ENCODE measurements around the gene KEL. TPM values are rescaled to one million over a fixed set of nuclear protein-coding genes. Genes with fewer than 3 reads are reported as not detected.
A peak's percentile ranks its signal among the peaks of the same experiment; 100 is the strongest.

Gene KEL
- total RNA-seq, 1 experiment from 2014 or later, result 0.91 TPM

- no peaks in the 10 kb centered on the region for H3K9me2 ChIP-seq (ENCODE audit: insufficient read depth)
Observed at GRCh38 chr7:142960955-142961512, 1.1 kb downstream of the KEL start.

More at GRCh38 chr7:142960955-142961512, 1.1 kb downstream of the KEL start:
- H3K4me2 ChIP-seq (ENCODE audit: low read length), result no peak overlapping the region
- ChIA-PET RAD21 (ENCODE audit: low non-redundant PET in 1 of 2, low total read pairs in 2 of 2, uncharacterized antibody in 2 of 2, unreplicated experiment in 2 of 2) (interaction anchor here (0.8 to 1.1 kb wide), 4 partner anchors 51 to 88 kb away, joined by 3 to 5 read pairs (median 5); no protein-coding TSS in a partner anchor), CTCF (interaction anchor here (0.6 to 2.8 kb wide), 15 partner anchors 9 to 254 kb away, joined by 3 to 39 read pairs (median 5); no protein-coding TSS in a partner anchor), POLR2A (interaction anchor here (0.6 to 1.0 kb wide), 2 partner anchors 9 to 329 kb away, joined by 3 read pairs; no protein-coding TSS in a partner anchor)
- H3K4me1 ChIP-seq (ENCODE audit: control insufficient read depth in 1 of 2, insufficient read depth in 2 of 2, low read length in 2 of 2), result peaks cover 15% of the 10 kb centered on the region in 2 experiments
- no peak overlapping the region for H3K27ac ChIP-seq (ENCODE audit: low read depth, low read length)
- no TSS peak for BruUV-seq (replicated peaks)
- 0 out of 2 replicates have a peak, but pooled peaks have one; percentile 43 for ATAC-seq
- H3K4me3 ChIP-seq (replicated peaks in 1 of 2; ENCODE audit: low read depth in 1 of 2, low read length in 2 of 2), result no peak overlapping the region
- H2AFZ ChIP-seq (ENCODE audit: low read depth, low read length, poor library complexity, severe bottlenecking), result no peak overlapping the region
- intact Hi-C loops (cut with micrococcal nuclease), result loop anchor here (2.0 kb wide), 1 partner anchor 80 kb away; no protein-coding TSS in a partner anchor
- H4K20me1 ChIP-seq (ENCODE audit: insufficient read depth), result no peaks in the 10 kb centered on the region
- H3K36me3 ChIP-seq (ENCODE audit: control insufficient read depth in 1 of 2, insufficient read depth in 2 of 2, low read length in 2 of 2), result no peaks in the 10 kb centered on the region
- H3K27me3 ChIP-seq (ENCODE audit: insufficient read depth, low read length), result 0 out of 2 replicates have a peak, but pooled peaks cover 4% of the 10 kb centered on the region
- DNase-seq (ENCODE audit: low read depth, low spot score), result peak; percentile 6
- TF ChIP-seq ZFX (IDR thresholded peaks at IDR 0.05), result no peak
- TF ChIP-seq YY1 (IDR thresholded peaks at IDR 0.05; ENCODE audit: extremely low read depth, insufficient replicate concordance, low read depth, low read length), result no peak
- TF ChIP-seq EZH2 (IDR thresholded peaks at IDR 0.05), result no peak
- no peak for TF ChIP-seq ZBTB33 (IDR thresholded peaks at IDR 0.05; ENCODE audit: extremely low read depth, insufficient replicate concordance, low read length)
- TF ChIP-seq ATF3 (IDR thresholded peaks at IDR 0.05), result no peak
- TF ChIP-seq RAD21 (IDR thresholded peaks at IDR 0.05; ENCODE audit: low read depth), result peak; percentile 66
- TF ChIP-seq EZH2phosphoT487 (IDR thresholded peaks at IDR 0.05; ENCODE audit: borderline replicate concordance), result no peak
- TF ChIP-seq CEBPB (IDR thresholded peaks at IDR 0.05; ENCODE audit: low read depth), result no peak
- TF ChIP-seq FOSL1 (IDR thresholded peaks at IDR 0.05; ENCODE audit: low read depth), result no peak
- TF ChIP-seq, protein P1, sequence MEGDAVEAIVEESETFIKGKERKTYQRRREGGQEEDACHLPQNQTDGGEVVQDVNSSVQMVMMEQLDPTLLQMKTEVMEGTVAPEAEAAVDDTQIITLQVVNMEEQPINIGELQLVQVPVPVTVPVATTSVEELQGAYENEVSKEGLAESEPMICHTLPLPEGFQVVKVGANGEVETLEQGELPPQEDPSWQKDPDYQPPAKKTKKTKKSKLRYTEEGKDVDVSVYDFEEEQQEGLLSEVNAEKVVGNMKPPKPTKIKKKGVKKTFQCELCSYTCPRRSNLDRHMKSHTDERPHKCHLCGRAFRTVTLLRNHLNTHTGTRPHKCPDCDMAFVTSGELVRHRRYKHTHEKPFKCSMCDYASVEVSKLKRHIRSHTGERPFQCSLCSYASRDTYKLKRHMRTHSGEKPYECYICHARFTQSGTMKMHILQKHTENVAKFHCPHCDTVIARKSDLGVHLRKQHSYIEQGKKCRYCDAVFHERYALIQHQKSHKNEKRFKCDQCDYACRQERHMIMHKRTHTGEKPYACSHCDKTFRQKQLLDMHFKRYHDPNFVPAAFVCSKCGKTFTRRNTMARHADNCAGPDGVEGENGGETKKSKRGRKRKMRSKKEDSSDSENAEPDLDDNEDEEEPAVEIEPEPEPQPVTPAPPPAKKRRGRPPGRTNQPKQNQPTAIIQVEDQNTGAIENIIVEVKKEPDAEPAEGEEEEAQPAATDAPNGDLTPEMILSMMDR (IDR thresholded peaks at IDR 0.05 in 2 of 3, conservative IDR thresholded peaks at IDR 0.05 in 1 of 3; ENCODE audit: borderline replicate concordance in 1 of 3, insufficient read depth in 1 of 3, low read depth in 2 of 3, low read length in 2 of 3), result peak; percentile 46 to 55 (median 50); a peak in 5 of 6 replicates
- H3K9me3 ChIP-seq (ENCODE audit: control insufficient read depth in 1 of 2, insufficient read depth in 1 of 2, low read depth in 1 of 2, low read length in 2 of 2), result no peaks in the 10 kb centered on the region
- H3K79me2 ChIP-seq (ENCODE audit: insufficient read depth, low read length), result no peaks in the 10 kb centered on the region
- no peak overlapping the region for H3K9ac ChIP-seq (ENCODE audit: low read length)

All from HCT116 (cell line).